ENCODE results near the gene ZNF619. TPM values are rescaled to one million over a fixed set of nuclear protein-coding genes. Genes with fewer than 3 reads are reported as not detected.

ZNF619 gene
- total and polyA plus RNA-seq, 9 of the 15 experiments (the other 6 are each of a cell fraction or from before 2014, with no cell fraction given) = 1.3 to 9.1 (median 6.3) TPM

- TF ChIP-seq, protein P1, sequence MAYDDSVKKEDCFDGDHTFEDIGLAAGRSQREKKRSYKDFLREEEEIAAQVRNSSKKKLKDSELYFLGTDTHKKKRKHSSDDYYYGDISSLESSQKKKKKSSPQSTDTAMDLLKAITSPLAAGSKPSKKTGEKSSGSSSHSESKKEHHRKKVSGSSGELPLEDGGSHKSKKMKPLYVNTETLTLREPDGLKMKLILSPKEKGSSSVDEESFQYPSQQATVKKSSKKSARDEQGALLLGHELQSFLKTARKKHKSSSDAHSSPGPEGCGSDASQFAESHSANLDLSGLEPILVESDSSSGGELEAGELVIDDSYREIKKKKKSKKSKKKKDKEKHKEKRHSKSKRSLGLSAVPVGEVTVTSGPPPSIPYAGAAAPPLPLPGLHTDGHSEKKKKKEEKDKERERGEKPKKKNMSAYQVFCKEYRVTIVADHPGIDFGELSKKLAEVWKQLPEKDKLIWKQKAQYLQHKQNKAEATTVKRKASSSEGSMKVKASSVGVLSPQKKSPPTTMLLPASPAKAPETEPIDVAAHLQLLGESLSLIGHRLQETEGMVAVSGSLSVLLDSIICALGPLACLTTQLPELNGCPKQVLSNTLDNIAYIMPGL (CRISPR knock-in tag; IDR thresholded peaks at IDR 0.05) = no peak
- TF ChIP-seq KAT7 (CRISPR knock-in tag; IDR thresholded peaks at IDR 0.05; ENCODE audit: borderline replicate concordance) (0 out of 2 replicates have a peak, but pooled peaks have one; percentile 11), KAT8 (IDR thresholded peaks at IDR 0.05; ENCODE audit: low read depth) (no peak), POLR3G (IDR thresholded peaks at IDR 0.05; ENCODE audit: extremely low read depth, insufficient read length, insufficient replicate concordance) (no peak), ZNF431 (CRISPR knock-in tag; IDR thresholded peaks at IDR 0.05) (0 out of 2 replicates have a peak, but pooled peaks have one; percentile 5), FOXM1 (IDR thresholded peaks at IDR 0.05; ENCODE audit: low read depth) (no peak), FOXM1 (CRISPR knock-in tag; IDR thresholded peaks at IDR 0.05; ENCODE audit: low read depth) (no peak), ZNF121 (CRISPR knock-in tag; conservative IDR thresholded peaks at IDR 0.05) (peak; percentile 87), ZFPM2 (CRISPR knock-in tag; IDR thresholded peaks at IDR 0.05) (no peak), TAF1 (IDR thresholded peaks at IDR 0.05; ENCODE audit: control insufficient read depth, extremely low read depth, insufficient read depth, low read length, severe bottlenecking) (no peak), C11orf30 (IDR thresholded peaks at IDR 0.05; ENCODE audit: low read depth) (no peak)
- TF ChIP-seq, protein P2, sequence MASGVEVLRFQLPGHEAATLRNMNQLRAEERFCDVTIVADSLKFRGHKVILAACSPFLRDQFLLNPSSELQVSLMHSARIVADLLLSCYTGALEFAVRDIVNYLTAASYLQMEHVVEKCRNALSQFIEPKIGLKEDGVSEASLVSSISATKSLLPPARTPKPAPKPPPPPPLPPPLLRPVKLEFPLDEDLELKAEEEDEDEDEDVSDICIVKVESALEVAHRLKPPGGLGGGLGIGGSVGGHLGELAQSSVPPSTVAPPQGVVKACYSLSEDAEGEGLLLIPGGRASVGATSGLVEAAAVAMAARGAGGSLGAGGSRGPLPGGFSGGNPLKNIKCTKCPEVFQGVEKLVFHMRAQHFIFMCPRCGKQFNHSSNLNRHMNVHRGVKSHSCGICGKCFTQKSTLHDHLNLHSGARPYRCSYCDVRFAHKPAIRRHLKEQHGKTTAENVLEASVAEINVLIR (CRISPR knock-in tag; IDR thresholded peaks at IDR 0.05) = no peak
These were observed 23.0 kb upstream of the ZNF619 start (continued) for GRCh38 chr3:40453933-40454332.

All from K562 (cell line).